Cortex of kidney (tissue), 1 donor: Measurements from ENCODE around the gene SIDT2.

ENCODE experiments used
- DNase-seq: peaks from one replicate; lab custom pipeline; 2025; lab: John Stamatoyannopoulos, UW

Gene SIDT2

DNA sequence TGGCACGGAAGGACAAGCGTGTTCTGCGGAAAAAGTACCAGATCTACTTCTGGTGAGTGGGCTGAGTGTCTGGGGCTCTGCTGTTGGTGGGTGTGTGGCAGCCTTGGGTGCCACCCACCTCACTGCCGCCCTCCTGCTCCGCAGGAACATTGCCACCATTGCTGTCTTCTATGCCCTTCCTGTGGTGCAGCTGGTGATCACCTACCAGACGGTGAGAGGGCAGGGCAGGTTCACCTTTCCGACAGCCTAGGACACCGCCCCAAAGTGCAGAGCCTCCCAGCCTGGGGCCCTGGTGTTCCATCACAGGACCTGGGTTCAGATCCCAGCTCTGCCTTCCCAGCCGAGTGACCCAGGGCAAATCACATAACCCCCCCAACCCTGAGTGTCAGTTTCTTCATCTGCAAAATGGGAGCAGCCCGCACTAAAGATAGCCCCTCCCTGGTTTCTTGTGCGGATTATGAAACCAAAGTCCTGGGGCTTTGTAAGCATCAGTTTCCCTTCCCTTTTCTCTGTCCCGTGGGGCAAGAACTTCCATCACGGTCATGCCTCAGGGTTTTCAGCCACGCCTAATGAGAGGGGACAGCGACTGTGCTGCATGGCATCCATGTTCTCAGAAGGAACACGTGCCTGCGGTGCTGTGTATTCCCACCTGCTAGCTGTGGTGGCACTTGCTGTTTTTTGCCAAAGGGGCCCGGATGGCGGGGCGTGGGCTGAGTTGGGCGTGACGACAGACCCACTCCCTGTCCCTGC lies 10.8 kb downstream of the SIDT2 start:
- DNase-seq: no peak

DNA sequence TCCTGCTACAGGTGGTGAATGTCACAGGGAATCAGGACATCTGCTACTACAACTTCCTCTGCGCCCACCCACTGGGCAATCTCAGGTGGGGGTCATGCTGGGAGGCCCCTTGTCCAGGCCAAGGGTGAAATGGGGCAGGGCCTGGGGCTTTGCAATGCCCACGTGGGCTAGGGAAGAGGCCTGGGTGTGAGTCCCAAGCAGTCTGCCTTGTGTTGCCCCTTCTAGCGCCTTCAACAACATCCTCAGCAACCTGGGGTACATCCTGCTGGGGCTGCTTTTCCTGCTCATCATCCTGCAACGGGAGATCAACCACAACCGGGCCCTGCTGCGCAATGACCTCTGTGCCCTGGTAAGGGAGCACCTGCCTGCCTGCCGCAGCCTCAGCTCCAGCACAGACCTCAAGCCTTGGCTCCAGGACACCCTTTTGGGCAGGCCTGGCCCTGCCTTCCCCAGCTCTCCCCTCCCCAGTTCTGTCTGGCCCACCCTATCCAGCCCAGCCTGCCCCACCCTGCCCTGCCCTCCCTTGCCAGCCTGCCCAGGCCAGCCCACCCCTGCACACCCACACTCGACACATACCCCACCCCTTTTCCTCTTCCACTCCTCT lies 11.5 kb downstream of the SIDT2 start:
- no peak for DNase-seq

- DNase-seq: no peak
These were observed 13.3 kb downstream of the SIDT2 start for GRCh38 chr11:117191680-117192400.

- no peak for DNase-seq
These were observed 13.9 kb downstream of the SIDT2 start for GRCh38 chr11:117192401-117192875.

- no peak for DNase-seq
These were observed 14.8 kb downstream of the SIDT2 start for GRCh38 chr11:117193130-117194020.

GRCh38 chr11:117194267-117194666 lies 15.7 kb downstream of the SIDT2 start:
- no peak for DNase-seq

DNA sequence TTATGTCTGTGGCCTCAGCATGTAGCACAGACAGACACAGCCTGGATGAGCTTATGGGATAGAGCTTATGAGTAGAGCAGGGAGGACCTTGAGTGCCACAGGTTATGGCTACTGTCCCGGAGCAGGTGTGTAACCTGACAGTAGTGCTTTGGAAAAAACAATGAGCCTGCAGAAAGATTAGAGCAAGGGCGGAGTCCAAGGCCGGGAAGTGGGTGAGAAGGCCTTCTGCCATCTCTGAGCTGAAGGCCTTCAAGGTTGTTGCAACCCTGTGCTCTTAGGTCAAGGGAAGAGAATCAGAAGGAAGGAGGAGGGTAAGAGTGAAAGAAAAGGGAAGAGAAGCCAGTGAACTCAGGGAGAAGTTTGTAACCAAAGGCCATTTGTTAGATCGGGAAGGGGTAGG lies 16.7 kb downstream of the SIDT2 start:
- no peak for DNase-seq

DNA sequence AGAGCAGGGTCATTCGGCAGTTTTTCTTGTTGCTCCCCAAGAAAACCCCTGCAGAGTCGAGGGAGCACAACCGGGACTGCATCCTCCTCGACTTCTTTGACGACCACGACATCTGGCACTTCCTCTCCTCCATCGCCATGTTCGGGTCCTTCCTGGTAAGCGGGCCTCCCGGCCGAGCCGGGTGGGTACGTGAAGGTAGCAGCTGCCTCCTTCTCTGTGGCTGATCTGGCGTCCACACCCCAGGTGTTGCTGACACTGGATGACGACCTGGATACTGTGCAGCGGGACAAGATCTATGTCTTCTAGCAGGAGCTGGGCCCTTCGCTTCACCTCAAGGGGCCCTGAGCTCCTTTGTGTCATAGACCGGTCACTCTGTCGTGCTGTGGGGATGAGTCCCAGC lies 17.2 kb downstream of the SIDT2 start:
- no peak for DNase-seq

- no peak for DNase-seq
These were observed 18.5 kb downstream of the SIDT2 start for GRCh38 chr11:117197006-117197405.

DNA sequence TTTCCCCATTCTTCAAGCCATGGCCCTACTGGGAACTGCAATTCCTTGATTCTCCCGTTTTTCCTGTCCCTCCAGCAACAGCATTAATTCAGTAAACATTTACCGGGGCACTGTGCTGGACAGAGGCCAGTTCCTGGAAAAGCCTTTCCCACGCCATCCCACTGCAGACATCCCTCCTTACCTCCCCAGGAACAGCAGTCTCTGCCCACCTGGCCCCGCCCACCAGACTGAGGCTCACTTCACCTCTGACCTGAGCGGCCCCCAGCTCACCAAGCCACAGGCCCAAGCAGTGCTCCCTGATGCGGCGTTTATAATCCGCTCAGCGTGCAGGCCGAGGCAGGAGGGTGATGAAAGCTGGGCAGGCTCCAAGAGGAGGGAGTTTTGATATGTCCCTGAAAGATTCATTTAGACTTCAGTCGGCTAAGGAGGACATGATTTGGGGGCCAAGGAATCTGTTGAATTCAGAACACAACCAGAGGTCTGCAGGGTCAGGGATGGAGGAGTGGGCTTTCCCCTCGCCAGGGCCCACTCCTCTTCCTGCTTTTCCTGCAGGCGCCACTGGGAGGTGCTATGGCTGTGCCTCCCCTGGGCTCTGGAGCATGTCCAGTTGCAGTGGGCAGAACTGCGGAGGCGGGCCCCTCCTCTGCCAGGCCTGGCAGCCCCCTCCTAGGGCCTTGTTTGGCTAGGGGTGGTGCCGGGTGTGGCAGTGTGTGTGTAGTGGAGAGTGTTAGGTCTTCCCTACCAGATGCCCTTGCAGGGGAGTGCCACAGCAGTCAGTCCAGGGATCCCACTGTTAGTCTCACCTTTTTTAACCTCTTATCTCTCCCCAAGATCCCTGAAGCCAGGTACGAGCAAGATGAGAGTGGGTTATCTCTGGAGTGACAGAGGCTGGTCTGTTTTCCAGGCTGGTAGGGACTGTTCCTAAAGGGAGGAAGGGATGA lies 19.2 kb downstream of the SIDT2 start:
- no peak for DNase-seq

DNA sequence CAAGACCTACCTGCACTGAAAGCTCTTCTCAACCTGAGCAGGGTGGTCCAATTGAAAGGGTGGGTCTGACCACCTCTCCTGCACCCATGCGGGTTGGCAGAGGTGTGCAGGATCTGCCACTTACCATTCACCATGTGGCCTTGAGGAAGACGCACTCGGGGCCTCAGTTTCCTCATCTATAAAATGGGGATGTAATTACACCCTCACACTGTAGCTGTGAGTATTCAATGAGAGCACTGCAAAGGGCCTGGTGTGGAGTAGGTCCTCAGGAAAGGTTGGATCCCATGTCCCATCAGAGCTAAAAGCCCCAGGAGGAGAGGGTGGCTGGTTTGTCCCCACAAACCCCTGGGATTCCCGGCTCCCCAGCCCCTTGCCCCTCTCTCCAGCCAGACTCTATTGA lies 20.1 kb downstream of the SIDT2 start:
- no peak for DNase-seq

DNA sequence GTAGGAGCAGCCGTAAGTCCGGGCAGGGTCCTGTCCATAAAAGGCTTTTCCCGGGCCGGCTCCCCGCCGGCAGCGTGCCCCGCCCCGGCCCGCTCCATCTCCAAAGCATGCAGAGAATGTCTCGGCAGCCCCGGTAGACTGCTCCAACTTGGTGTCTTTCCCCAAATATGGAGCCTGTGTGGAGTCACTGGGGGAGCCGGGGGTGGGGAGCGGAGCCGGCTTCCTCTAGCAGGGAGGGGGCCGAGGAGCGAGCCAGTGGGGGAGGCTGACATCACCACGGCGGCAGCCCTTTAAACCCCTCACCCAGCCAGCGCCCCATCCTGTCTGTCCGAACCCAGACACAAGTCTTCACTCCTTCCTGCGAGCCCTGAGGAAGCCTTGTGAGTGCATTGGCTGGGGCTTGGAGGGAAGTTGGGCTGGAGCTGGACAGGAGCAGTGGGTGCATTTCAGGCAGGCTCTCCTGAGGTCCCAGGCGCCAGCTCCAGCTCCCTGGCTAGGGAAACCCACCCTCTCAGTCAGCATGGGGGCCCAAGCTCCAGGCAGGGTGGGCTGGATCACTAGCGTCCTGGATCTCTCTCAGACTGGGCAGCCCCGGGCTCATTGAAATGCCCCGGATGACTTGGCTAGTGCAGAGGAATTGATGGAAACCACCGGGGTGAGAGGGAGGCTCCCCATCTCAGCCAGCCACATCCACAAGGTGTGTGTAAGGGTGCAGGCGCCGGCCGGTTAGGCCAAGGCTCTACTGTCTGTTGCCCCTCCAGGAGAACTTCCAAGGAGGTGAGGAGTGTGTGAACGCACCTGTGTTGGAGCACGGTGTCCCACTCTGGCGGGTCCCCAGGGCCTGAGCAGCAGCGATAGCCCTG lies 20.7 kb downstream of the SIDT2 start, which contains the start of gene TAGLN:
Gene TAGLN (plus strand): TSS at position 318 of the 863 bp plus-strand sequence. CDS start 3,644 bp downstream, outside the sequence.
- no peak for DNase-seq

DNA sequence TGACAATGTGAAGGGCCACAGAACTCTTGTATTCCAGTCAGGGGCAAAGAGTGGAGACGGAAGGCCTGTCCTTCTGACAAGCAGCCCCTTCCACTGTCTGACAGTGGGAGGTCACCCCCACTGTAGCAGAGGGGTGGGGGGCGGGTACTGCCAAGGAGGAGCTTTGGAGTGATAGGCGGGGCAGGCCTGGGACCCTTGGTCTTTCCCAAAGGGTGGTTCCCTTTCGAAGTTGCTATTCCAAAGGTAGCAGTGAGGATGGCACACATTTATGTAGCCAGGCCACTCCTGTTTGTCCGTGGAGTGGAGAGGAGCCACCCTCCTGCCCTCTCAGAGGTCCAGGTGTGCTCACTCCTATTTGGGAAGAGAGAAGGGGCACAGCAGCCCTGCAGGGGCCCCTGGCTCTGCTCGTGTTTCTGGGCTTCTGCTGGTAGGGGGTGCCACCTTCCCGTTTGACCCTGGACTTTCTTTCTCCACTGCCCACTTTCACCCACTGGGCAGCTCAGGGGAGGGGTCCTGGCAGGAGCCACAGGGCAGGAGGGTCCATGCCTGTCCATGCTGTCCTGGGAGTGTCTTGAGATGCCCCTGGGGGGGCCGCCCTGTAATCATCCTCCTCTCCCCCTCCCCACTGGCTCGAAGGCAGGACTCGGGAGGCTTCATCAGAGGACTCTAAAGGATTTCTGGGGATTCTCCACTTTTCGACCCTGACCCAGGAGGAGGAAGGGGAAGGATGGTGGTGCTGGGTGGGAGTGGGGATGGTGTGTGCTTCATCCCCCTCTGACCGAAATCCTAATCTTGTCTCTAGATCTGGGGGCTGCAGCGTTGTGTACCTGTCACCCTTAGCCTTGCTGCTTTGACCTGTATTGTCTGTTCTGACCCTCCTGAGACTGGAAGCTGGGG lies 21.6 kb downstream of the SIDT2 start:
- DNase-seq: no peak

GRCh38 chr11:117200813-117201657 lies 22.5 kb downstream of the SIDT2 start:
- no peak for DNase-seq

- DNase-seq: no peak
These were observed 23.2 kb downstream of the SIDT2 start for GRCh38 chr11:117201658-117202305.

DNA sequence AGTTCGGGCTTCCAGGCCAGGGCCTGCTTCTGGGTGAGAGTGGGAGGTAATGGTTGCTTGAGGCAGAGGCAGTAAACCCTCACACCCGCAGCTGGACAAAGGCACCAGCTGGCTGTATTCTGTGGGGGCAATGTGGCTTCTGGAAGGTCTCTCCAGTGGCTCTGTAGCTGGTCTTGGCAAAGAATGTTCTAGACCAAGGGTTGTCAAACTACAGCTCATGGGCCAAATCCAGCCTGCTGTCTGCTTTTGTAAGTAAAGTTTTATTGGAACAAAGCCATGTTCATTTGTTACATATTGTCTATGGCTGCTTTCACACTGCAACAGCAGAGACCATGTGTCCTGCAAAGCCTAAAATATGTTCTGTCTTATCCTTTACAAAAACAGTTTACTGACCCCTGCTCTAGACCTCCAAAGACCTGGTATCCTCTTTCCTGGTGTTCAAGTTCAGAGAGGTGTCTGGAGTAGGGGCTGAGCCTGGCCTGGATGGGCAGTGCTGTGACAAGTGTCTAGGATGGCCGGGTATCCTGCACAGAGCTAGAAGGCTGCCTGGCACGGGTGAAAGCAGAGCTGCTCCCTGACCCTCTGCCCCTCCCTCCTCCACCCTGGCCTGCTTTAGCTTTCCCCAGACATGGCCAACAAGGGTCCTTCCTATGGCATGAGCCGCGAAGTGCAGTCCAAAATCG lies 24.0 kb downstream of the SIDT2 start:
- DNase-seq: no peak

DNA sequence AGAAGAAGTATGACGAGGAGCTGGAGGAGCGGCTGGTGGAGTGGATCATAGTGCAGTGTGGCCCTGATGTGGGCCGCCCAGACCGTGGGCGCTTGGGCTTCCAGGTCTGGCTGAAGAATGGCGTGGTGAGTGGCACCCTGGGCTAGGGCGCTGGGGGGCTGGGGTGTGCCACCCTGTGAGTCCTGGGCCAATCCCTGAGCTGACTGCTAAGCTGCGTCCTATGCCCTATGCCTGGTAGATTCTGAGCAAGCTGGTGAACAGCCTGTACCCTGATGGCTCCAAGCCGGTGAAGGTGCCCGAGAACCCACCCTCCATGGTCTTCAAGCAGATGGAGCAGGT lies 24.5 kb downstream of the SIDT2 start:
- DNase-seq: no peak
